ENCODE data around the gene STAT4. TPM values are rescaled to one million over a fixed set of nuclear protein-coding genes. Genes with fewer than 3 reads are reported as not detected.

Gene STAT4
- total RNA-seq, 1 experiment from 2014 or later, result 0.33 TPM

GRCh38 chr2:191109888-191110287 is 40.9 kb downstream of the STAT4 start:
- no peak overlapping the region for H4K8ac ChIP-seq (replicated peaks; ENCODE audit: insufficient read length, low read depth, low read length)
- H2AFZ ChIP-seq (ENCODE audit: low read length), result no peak overlapping the region
- no peak overlapping the region for H4K91ac ChIP-seq (ENCODE audit: insufficient read length, low read depth, low read length)
- no peak for DNase-seq
- H2BK5ac ChIP-seq (ENCODE audit: insufficient read length, low read length), result no peak overlapping the region
- Mint-ChIP-seq H3K4me1 (no peaks in the 10 kb centered on the region), H3K27ac (0 out of 7 replicates have a peak overlapping the region, but pooled peaks of 1 of the 3 experiments have one; percentile 54), H3K36me3 (ENCODE audit: insufficient read depth in 1 of 3, low read depth in 3 of 3) (no peaks in the 10 kb centered on the region), H3K27me3 (ENCODE audit: low read depth) (no peaks in the 10 kb centered on the region), H3K4me3 (no peak overlapping the region), H3K9me3 (no peaks in the 10 kb centered on the region)
- no peaks in the 10 kb centered on the region for H3K79me2 ChIP-seq (ENCODE audit: insufficient read depth, low read length)
- TF ChIP-seq, protein P1, sequence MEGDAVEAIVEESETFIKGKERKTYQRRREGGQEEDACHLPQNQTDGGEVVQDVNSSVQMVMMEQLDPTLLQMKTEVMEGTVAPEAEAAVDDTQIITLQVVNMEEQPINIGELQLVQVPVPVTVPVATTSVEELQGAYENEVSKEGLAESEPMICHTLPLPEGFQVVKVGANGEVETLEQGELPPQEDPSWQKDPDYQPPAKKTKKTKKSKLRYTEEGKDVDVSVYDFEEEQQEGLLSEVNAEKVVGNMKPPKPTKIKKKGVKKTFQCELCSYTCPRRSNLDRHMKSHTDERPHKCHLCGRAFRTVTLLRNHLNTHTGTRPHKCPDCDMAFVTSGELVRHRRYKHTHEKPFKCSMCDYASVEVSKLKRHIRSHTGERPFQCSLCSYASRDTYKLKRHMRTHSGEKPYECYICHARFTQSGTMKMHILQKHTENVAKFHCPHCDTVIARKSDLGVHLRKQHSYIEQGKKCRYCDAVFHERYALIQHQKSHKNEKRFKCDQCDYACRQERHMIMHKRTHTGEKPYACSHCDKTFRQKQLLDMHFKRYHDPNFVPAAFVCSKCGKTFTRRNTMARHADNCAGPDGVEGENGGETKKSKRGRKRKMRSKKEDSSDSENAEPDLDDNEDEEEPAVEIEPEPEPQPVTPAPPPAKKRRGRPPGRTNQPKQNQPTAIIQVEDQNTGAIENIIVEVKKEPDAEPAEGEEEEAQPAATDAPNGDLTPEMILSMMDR (conservative IDR thresholded peaks at IDR 0.05), result no peak
- H3K9me3 ChIP-seq (ENCODE audit: control insufficient read depth, low read depth, low read length), result no peaks in the 10 kb centered on the region
- no peak overlapping the region for H2AK5ac ChIP-seq (ENCODE audit: insufficient read length, low read length)
- H3K79me1 ChIP-seq (ENCODE audit: insufficient read depth, low read depth, low read length, poor library complexity, severe bottlenecking), result no peaks in the 10 kb centered on the region
- no peak overlapping the region for H4K5ac ChIP-seq (ENCODE audit: insufficient read length, low read depth, low read length)
- no peaks in the 10 kb centered on the region for H4K20me1 ChIP-seq (ENCODE audit: control insufficient read depth, insufficient read depth, insufficient read length)
- no peak overlapping the region for H3K9ac ChIP-seq (ENCODE audit: extremely low read depth, insufficient read length, low read length)
- H3T11ph ChIP-seq (ENCODE audit: low read length), result no peak overlapping the region
- no peak overlapping the region for H2BK15ac ChIP-seq (ENCODE audit: low read depth, low read length)
- no peak overlapping the region for H2BK120ac ChIP-seq (ENCODE audit: low read depth, low read length, poor library complexity, severe bottlenecking)
- no peak overlapping the region for H3K4me2 ChIP-seq (ENCODE audit: insufficient read depth, insufficient read length, low read length)
- H3K4me1 ChIP-seq (ENCODE audit: insufficient read depth, low read length), result no peaks in the 10 kb centered on the region
- no peak overlapping the region for H3K27ac ChIP-seq (ENCODE audit: insufficient read length, low read depth, low read length)
- H3K4ac ChIP-seq (ENCODE audit: low read depth, low read length), result no peak overlapping the region
- H3K56ac ChIP-seq (ENCODE audit: insufficient read length, low read depth, low read length), result no peak overlapping the region
- WGBS (ENCODE audit: extremely low coverage, insufficient read length, low lambda C conversion rate), result no CpG with 5 or more reads among the region's 2 CpGs
- H2BK20ac ChIP-seq (ENCODE audit: low read depth, low read length, poor library complexity, severe bottlenecking), result no peak overlapping the region
- no peaks in the 10 kb centered on the region for H3K27me3 ChIP-seq (ENCODE audit: insufficient read depth, low read length)
- no peaks in the 10 kb centered on the region for H3K23me2 ChIP-seq (ENCODE audit: insufficient read length, low read depth, low read length, poor library complexity, severe bottlenecking)
- H3K14ac ChIP-seq (ENCODE audit: insufficient read depth, low read length), result no peak overlapping the region
- H3K18ac ChIP-seq (ENCODE audit: insufficient read length, low read depth, low read length), result no peak overlapping the region
- H3K23ac ChIP-seq (ENCODE audit: insufficient read length, low read depth, low read length), result no peak overlapping the region
- H2BK12ac ChIP-seq (ENCODE audit: insufficient read length, low read depth, low read length), result no peak overlapping the region
